Activated CD4-positive, alpha-beta T cell treated with anti-CD3 and anti-CD28 coated beads, Interleukin-2, amount 10 ng/mL, durations not matched to agents 24 days and 14 days (primary cell): ENCODE results near the gene FOLR3. TPM values are rescaled to one million over a fixed set of nuclear protein-coding genes. Genes with fewer than 3 reads are reported as not detected.
A peak's percentile ranks its signal among the peaks of the same experiment; 100 is the strongest.
"Not testable (repeated sequence)": the region's sequence is repeated elsewhere in the genome, so short reads cannot be mapped to it uniquely, and the experiment has no call there.

Experiments
- DNase-seq: peaks from one replicate; pipeline ENCODE4 v3.0.0; 2022
- H3K27ac Mint-ChIP-seq: one replicate; pipeline ENCODE4 v1.8.0; 2022; ENCODE audit warnings: mild to moderate bottlenecking, mixed read lengths
- H3K27me3 Mint-ChIP-seq: one replicate; pipeline ENCODE4 v1.8.0; 2022; ENCODE audit warnings: mixed read lengths
- H3K36me3 Mint-ChIP-seq: one replicate; pipeline ENCODE4 v1.8.0; 2022; ENCODE audit warnings: low read depth, mild to moderate bottlenecking, mixed read lengths
- H3K4me1 Mint-ChIP-seq: one replicate; pipeline ENCODE4 v1.8.0; 2021; ENCODE audit warnings: mixed read lengths
- H3K4me3 Mint-ChIP-seq: one replicate; pipeline ENCODE4 v1.8.0; 2022; ENCODE audit warnings: mild to moderate bottlenecking, moderate library complexity, mixed read lengths
- H3K9me3 Mint-ChIP-seq: one replicate; pipeline ENCODE4 v1.8.0; 2021; ENCODE audit warnings: mixed read lengths
- intact Hi-C: fragments of 100-400 bp; cut with micrococcal nuclease; formaldehyde crosslinking; loops from one replicate; pipeline ENCODE4 v1.15.1; 2023
- total RNA-seq: library from RNA; stranded (reverse); gene quantifications from 2 replicates; pipeline ENCODE4 v1.2.3, GENCODE V29; 2022

The FOLR3 gene
- total RNA-seq: not detected in 2 replicates

DNA sequence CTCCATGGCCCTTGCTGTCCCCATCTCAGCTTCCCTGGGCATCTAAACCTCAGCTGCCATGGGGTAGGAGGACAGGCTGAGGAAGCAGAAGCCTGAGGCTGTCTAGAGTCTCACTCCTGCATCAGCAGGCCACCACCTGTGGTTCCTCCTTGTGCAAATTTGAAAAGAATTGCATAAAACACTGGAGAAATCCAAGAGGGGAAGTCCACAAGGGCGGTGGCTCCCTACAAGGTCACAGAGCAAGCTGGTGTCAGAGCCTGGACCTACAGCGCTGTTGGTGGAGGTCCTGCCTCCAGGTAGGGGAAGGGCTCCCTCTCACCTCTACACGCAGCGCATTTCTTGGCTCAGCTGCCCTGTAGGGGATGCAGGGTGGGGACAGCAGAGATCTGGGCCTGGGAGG lies at the start of gene FOLR3:
Gene FOLR3 (plus strand): TSS at position 253 of the 400 bp plus-strand sequence. CDS start 228 bp downstream, outside the sequence.
- DNase-seq, H3K4me1 Mint-ChIP-seq, H3K36me3 Mint-ChIP-seq, H3K4me3 Mint-ChIP-seq, H3K9me3 Mint-ChIP-seq, H3K27ac Mint-ChIP-seq, intact Hi-C loops: not testable (repeated sequence)
- H3K27me3 Mint-ChIP-seq: peaks cover 22% of the 10 kb centered on the region

DNA sequence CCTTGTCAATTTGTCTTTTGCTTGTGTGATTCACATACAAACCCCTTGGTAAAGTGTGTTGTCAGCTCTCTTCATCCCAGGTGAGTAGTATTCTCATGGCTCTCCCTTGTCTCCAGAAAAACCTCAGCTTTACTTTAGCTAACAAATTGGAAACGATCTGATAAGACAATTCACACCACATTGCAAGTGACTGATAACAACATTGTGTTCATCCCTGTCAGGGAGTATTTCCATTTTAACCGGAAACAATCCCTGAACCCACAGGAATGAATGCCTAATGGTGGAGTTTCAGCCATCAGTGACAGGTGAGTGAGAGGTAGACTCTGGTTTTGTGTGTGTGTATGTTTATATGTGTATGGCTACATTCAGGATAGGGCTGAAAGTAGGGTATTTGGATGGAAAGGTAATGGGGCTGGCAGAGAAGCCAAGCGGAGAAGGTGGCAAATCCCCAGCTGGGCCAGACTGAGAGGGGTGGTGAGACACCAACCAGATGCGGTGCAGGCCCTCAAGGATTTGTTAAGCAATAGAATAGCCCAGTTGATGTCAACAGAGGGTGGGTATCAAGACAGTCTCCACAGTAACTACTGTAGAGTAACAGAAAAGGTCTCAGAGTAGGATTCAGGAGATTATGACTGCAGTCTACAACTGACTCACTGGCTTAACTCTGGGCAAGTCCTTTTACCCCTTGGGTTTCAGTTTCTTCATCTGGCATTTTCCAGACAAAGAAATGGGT lies 47.3 kb upstream of the FOLR3 start:
- H3K27ac Mint-ChIP-seq: no peak overlapping the region
- no peaks in the 10 kb centered on the region for H3K27me3 Mint-ChIP-seq
- no peak for DNase-seq
- intact Hi-C loops: no loop called here
- no peak overlapping the region for H3K4me3 Mint-ChIP-seq
- peaks cover 15% of the 10 kb centered on the region for H3K36me3 Mint-ChIP-seq
- no peaks in the 10 kb centered on the region for H3K9me3 Mint-ChIP-seq
- H3K4me1 Mint-ChIP-seq: peaks cover 14% of the 10 kb centered on the region

DNA sequence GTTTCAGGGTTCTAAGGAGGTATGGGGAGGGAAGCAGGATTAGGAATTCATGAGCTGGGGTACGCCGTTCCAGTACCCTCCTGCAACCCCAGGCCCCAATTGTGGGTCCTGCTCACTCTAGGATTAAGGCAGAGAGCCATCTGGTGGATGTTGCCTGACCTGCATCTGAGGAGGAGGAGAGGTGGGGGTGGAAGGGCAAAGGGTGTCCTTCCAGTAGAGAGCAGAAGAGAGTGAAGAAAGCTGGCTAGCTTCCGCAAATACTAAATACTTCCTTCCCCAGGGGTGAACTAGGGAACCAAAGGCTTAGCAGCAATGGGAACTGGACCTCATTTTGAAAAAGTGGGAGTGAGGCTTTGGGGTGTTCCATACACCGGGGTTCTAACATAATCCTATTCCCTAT lies 44.2 kb upstream of the FOLR3 start:
- Mint-ChIP-seq H3K36me3 (peaks cover 20% of the 10 kb centered on the region), H3K27me3 (no peaks in the 10 kb centered on the region), H3K4me1 (peaks cover 10% of the 10 kb centered on the region), H3K4me3 (no peak overlapping the region), H3K27ac (no peak overlapping the region), H3K9me3 (no peaks in the 10 kb centered on the region)
- DNase-seq: peak; percentile 91
- intact Hi-C loops: loop anchor here (1.0 kb wide), 1 partner anchor 66 kb away; no protein-coding TSS in a partner anchor

DNA sequence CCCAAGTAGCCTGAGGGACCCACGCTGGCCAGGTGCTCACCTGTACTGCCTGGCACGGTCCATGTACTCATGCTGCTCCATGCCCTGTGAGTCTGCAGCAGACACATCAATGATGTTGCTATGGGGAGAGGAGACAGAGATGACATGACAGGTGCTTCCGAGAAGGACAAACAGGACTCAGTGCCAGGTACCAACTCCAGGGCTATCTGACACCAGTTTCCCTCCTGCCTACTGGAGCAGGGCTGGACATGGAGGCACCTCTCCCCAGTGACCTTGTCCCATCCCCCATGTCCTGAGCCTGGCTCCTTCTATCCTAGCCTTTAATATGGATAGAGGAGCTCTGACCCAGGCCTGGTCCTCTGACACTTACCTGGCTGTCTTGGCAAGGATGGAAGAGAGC lies 36.8 kb upstream of the FOLR3 start:
- peaks cover 46% of the 10 kb centered on the region for H3K36me3 Mint-ChIP-seq
- no peak for DNase-seq
- no peaks in the 10 kb centered on the region for H3K9me3 Mint-ChIP-seq
- no peak overlapping the region for H3K27ac Mint-ChIP-seq
- intact Hi-C loops: no loop called here
- H3K27me3 Mint-ChIP-seq: no peaks in the 10 kb centered on the region
- H3K4me3 Mint-ChIP-seq: no peak overlapping the region
- peaks cover 32% of the 10 kb centered on the region for H3K4me1 Mint-ChIP-seq

DNA sequence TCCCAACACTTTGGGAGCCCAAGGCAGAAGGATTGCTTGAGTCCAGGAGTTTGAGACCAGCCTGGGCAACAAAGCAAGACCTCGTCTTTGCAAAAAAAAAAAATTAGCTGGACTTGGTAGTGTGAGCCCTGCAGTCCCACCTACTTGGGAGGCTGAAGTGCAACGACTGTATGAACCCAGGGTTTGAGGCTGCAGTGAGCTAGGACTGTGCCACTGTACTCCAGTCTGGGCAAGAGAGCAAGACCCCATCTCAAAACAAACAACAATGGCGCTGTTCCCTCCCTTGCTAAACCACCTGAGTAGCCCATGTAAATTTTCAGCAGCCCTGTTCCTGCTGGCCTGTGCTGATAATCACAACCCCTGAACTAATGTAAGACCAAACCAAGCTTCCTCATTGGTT lies 35.5 kb upstream of the FOLR3 start:
- H3K27ac Mint-ChIP-seq: no peak overlapping the region
- no peaks in the 10 kb centered on the region for H3K9me3 Mint-ChIP-seq
- H3K27me3 Mint-ChIP-seq: no peaks in the 10 kb centered on the region
- H3K4me3 Mint-ChIP-seq: no peak overlapping the region
- no peak for DNase-seq
- peaks cover 38% of the 10 kb centered on the region for H3K4me1 Mint-ChIP-seq
- intact Hi-C loops: loop anchor here (5.0 kb wide), 1 partner anchor 42 kb away; no protein-coding TSS in a partner anchor
- peaks cover 42% of the 10 kb centered on the region for H3K36me3 Mint-ChIP-seq

DNA sequence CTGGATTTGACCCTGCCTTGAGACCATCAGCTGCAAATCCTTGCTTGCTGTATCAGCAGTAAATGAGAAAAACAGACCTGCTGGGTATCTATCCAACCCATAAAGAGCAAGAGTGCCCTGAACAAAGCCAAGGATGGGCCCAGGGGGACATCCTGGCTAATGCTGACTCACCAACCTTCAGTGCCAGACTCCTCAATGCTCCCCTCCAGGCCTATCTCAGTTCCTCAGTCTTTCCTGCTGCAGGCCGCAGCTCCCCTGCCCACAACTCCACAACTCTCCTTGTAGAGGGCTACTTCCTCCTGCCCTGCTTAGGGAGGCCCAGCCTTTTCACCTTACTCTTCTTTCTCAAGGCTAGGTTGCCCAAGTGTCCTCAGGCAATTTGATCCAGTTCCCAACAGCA lies 35.1 kb upstream of the FOLR3 start:
- Mint-ChIP-seq H3K9me3 (no peaks in the 10 kb centered on the region), H3K4me3 (peak overlapping the region; percentile 8), H3K36me3 (peaks cover 39% of the 10 kb centered on the region), H3K27ac (peak overlapping the region; percentile 16), H3K4me1 (peaks cover 38% of the 10 kb centered on the region), H3K27me3 (no peaks in the 10 kb centered on the region)
- intact Hi-C loops: loop anchor here (5.0 kb wide), 1 partner anchor 42 kb away; no protein-coding TSS in a partner anchor
- no peak for DNase-seq

DNA sequence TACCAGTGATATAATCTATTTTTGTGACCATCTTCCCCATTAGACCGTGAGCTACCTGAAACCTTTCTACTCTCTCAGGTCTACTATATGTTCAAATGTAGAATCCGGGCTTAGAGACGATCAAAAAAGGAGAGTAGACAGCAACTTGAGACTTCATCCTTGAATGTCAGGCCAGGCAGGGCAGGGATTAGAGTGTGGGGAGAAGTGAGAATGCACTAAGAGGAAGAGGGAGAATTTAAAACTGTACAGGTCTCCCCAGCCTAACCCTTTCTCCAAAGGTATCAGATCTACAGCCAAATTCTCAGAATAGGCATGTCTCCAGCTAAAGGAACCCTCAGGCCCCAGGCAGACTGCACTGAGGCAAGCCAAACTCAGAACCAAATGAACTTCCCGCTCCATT lies 33.4 kb upstream of the FOLR3 start:
- Mint-ChIP-seq H3K27ac (peak overlapping the region; percentile 94), H3K27me3 (no peaks in the 10 kb centered on the region), H3K36me3 (peaks cover 34% of the 10 kb centered on the region), H3K4me1 (peaks cover 38% of the 10 kb centered on the region), H3K9me3 (no peaks in the 10 kb centered on the region), H3K4me3 (peak overlapping the region; percentile 98)
- no peak for DNase-seq
- intact Hi-C loops: loop anchor here (1.0 to 5.0 kb wide), 3 partner anchors 40 to 173 kb away; partner anchors contain the start of genes RNF121 and XNDC1N

DNA sequence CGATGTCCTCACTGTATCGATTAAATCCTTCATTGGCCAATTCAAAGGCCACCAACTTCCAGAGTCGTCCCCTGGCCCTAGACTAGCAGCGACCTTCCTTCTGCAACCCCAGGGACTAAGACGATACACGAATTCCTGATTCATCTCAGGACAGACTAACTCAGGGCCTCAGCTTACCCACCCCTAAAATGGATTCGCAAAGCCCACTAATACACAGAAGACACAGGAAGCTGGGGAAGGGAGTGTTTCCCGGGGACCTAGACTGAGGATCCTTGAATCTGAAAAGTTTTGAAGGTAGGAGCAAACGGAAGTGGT lies 32.9 kb upstream of the FOLR3 start:
- Mint-ChIP-seq H3K4me1 (peaks cover 38% of the 10 kb centered on the region), H3K4me3 (peak overlapping the region; percentile 98), H3K27ac (peak overlapping the region; percentile 94), H3K27me3 (no peaks in the 10 kb centered on the region), H3K36me3 (peaks cover 37% of the 10 kb centered on the region), H3K9me3 (no peaks in the 10 kb centered on the region)
- intact Hi-C loops: loop anchor here (1.0 to 5.0 kb wide), 3 partner anchors 40 to 174 kb away; partner anchors contain the start of genes RNF121 and XNDC1N
- no peak for DNase-seq

DNA sequence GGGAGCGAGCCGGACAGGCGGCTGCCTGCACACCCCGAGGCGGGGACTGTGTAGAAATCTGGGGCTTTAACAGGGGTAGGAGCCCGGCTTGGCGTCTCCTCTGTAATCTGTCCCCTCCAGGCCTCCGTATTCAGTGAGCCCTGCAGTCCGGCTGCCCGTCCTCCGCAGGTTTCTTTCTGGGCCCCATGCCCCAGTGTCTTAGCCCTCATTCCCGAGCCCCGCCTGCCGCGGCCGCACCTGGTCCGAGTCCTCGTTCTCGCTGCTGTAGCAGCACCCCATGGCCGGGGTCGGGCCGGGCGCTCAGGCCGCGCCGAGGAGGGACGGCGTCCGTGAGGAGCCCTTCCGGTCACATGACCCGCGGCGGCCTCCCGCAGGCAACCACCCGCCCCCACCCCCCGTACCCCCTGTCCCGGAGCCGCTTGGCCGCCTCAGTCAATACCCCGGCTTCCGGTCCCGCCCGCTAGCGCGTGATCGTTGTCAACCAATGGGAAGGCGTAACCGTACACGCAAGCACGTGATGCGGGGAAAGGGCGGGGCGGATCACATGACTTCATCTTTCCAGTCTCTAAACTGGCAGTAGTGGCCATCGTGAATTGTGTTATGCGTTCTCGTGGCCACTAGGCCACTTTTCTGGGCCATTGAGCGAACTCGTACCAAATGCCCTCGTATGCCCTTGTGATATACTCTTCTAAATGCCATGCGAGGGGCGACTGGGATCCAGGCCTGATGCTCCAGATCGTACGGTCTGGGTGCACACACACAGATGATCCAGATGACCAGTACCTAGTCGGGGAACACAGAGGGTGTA lies 32.4 kb upstream of the FOLR3 start, which contains the start of gene LAMTOR1:
Gene LAMTOR1 (minus strand): TSS at position 352 of the 808 bp plus-strand sequence. CDS start 73 bp downstream, at position 279.
- peaks cover 32% of the 10 kb centered on the region for H3K36me3 Mint-ChIP-seq
- peaks cover 38% of the 10 kb centered on the region for H3K4me1 Mint-ChIP-seq
- peak within 1 kb of the TSS; percentile 98 for H3K4me3 Mint-ChIP-seq
- intact Hi-C loops: loop anchor here (1.0 to 5.0 kb wide), 6 partner anchors 9 to 174 kb away; partner anchors contain the start of genes ANAPC15, LRRC51, NUMA1 and RNF121
- no peaks in the 10 kb centered on the region for H3K9me3 Mint-ChIP-seq
- no peaks in the 10 kb centered on the region for H3K27me3 Mint-ChIP-seq
- peak within 1 kb of the TSS; percentile 94 for H3K27ac Mint-ChIP-seq
- DNase-seq: peak; percentile 100

DNA sequence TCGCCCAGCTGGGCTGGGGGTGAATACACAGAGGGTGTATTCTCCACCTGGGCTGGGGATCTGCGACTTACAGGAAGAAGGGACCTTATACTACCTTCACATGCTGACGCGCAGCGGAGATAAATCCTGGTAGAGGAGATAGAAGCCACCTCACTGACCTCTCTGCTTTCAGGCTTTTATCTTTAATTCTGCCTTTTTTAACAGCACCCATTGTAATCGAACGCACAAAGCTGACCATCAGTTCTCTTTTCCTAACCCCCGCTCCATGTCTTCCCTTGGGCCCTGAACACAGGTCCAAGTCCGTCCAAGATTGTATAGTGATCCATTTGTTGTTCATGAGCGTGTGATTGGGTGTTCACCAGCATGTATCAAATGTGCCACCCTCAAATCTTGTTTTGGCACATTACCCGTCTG lies 31.8 kb upstream of the FOLR3 start:
- Mint-ChIP-seq H3K36me3 (peaks cover 26% of the 10 kb centered on the region), H3K9me3 (no peaks in the 10 kb centered on the region), H3K27ac (peak overlapping the region; percentile 94), H3K4me3 (peak overlapping the region; percentile 98), H3K27me3 (no peaks in the 10 kb centered on the region), H3K4me1 (peaks cover 38% of the 10 kb centered on the region)
- intact Hi-C loops: loop anchor here (1.0 to 5.0 kb wide), 5 partner anchors 9 to 175 kb away; partner anchors contain the start of genes ANAPC15, LRRC51, NUMA1 and RNF121
- no peak for DNase-seq

DNA sequence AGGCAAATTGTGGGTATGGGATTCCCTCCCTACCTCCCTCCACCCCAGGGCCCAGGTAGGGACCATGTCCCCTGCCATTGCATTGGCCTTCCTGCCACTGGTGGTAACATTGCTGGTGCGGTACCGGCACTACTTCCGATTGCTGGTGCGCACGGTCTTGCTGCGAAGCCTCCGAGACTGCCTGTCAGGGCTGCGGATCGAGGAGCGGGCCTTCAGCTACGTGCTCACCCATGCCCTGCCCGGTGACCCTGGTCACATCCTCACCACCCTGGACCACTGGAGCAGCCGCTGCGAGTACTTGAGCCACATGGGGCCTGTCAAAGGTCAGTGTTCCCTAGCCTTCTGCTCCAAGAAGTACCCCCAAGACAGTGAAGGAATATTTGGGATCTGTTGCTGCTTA lies 29.6 kb upstream of the FOLR3 start, which contains the start of gene TOMT:
Gene TOMT (plus strand): TSS at position 37 of the 400 bp plus-strand sequence. CDS start 28 bp downstream, at position 65.
- no peaks in the 10 kb centered on the region for H3K9me3 Mint-ChIP-seq
- intact Hi-C loops: no loop called here
- H3K27ac Mint-ChIP-seq: no peak within 1 kb of the TSS
- H3K4me1 Mint-ChIP-seq: peaks cover 28% of the 10 kb centered on the region
- no peaks in the 10 kb centered on the region for H3K27me3 Mint-ChIP-seq
- H3K36me3 Mint-ChIP-seq: peaks cover 21% of the 10 kb centered on the region
- no peak within 1 kb of the TSS for H3K4me3 Mint-ChIP-seq
- DNase-seq: no peak

DNA sequence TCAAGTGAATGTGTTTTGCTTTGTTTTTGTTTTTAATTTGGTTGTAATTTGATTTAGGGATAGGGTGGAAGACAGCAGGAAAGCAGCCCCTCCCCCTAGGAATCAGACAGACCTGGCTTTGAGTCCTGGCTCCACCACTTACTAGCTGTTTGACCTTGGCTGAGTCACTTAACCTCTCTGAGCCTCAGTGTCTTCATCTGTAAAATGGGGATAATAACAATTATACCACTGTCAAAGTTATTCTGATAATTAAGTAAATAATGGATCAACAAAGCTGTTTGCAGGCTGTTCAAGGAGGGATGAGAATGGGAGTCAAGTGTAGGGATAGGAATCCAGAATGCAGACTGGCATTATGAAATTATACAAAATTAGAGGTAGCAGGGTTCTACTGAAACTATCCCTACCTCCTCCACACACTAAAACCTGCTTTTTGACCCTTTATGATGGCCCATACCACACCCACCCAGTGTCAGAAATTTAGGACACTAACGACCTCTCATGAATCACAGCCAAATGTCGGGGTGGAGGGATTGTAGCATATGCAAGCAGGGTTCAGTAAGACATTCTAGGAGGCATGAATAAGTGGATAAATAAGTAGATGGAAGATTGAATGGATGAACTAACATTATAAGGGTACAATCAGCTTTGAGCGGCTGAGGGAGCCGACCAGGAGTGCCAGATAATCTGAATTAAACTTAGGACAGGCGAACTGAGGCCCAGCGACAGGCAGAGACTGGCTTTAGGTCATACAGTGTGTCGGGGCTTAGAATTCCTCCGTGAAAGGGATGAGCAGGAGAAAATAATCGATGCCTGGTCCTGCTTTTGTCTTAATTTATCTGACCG lies 24.0 kb upstream of the FOLR3 start:
- peak overlapping the region; percentile 99 for H3K27ac Mint-ChIP-seq
- intact Hi-C loops: loop anchor here (1.0 to 2.0 kb wide), 6 partner anchors 8 to 183 kb away; partner anchors contain the start of genes LAMTOR1, LRRC51, NUMA1 and XNDC1N
- no peaks in the 10 kb centered on the region for H3K27me3 Mint-ChIP-seq
- peaks cover 11% of the 10 kb centered on the region for H3K36me3 Mint-ChIP-seq
- H3K9me3 Mint-ChIP-seq: peaks cover 13% of the 10 kb centered on the region
- H3K4me3 Mint-ChIP-seq: peak overlapping the region; percentile 98
- DNase-seq: no peak
- peaks cover 18% of the 10 kb centered on the region for H3K4me1 Mint-ChIP-seq
